K562 (cell line): ENCODE results near the gene KIF5A. TPM values are rescaled to one million over a fixed set of nuclear protein-coding genes. Genes with fewer than 3 reads are reported as not detected.

Source experiments
- ATAC-seq: fragments of 200-7000 bp; cut with Tn5 transposase; 3 replicates; pipeline ENCODE4 v1.9.1; 2020; ENCODE audit warnings: moderate library complexity
- BruUV-seq: library from RNA; stranded (reverse); fragments of 400-500 nt; replicated peaks from 2 replicates; lab custom pipeline; 2021; lab: Mats Ljungman, UMichigan
- CTCF ChIA-PET: fragments of 300-600 bp; formaldehyde crosslinking; extraction: SDS; loops from one replicate; lab custom pipeline; 2021; ENCODE audit warnings: low intra/inter-chr PET ratio; lab: Yijun Ruan, JAX
- POLR2A ChIA-PET: fragments of 300-600, 350-650 bp; sonication (Branson Sonifier 250); formaldehyde crosslinking; extraction: SDS; loops from one replicate; lab custom pipeline; 2021; ENCODE audit warnings: antibody characterized with exemption, inconsistent platforms; lab: Yijun Ruan, JAX
- DNase-seq, 4 experiments: peaks; one replicate each; pipeline versions ENCODE4 v3.0.0 to v3.0.0-alpha.2; 2011 to 2018; ENCODE audit warnings: low spot score in 3 of 4, mixed read lengths in 3 of 4; ENCODE audit errors: extremely low read depth in 1 of 4
- FAIRE-seq: peaks from 2 replicates; lab custom pipeline; 2011; peaks lifted over from hg19 to GRCh38; lab: Jason Lieb, UNC
- H2AFZ ChIP-seq: 2 replicates; pipeline ENCODE4 v1.6.0; 2011; ENCODE audit warnings: low read depth, low read length, control low read depth, inconsistent platforms
- H3K27ac ChIP-seq: fragments of 200-600 bp; 3 replicates; pipeline ENCODE4 v1.8.0; 2011; ENCODE audit warnings: low read depth, mild to moderate bottlenecking, control low read depth, inconsistent platforms, low read length, moderate library complexity, mixed read lengths; ENCODE audit errors: extremely low read depth
- H3K27me3 ChIP-seq, 2 experiments: fragments of 300-600 bp in 1 of 2; 2 replicates in 1 of 2; 3 replicates in 1 of 2; pipeline versions ENCODE4 v1.6.0 to v1.8.0; 2011; ENCODE audit warnings: inconsistent platforms in 2 of 2, low read length in 2 of 2, mild to moderate bottlenecking in 1 of 2, mixed read lengths in 1 of 2, moderate library complexity in 1 of 2; ENCODE audit not compliant: control insufficient read depth in 2 of 2, insufficient read depth in 2 of 2
- H3K36me3 ChIP-seq: fragments of 300-600 bp; 3 replicates; pipeline ENCODE4 v1.8.0; 2011; ENCODE audit warnings: mild to moderate bottlenecking, low read length, inconsistent platforms; ENCODE audit not compliant: control insufficient read depth, insufficient read depth
- H3K4me1 ChIP-seq, 2 experiments: fragments of 200-600 bp in 1 of 2; replicated peaks in 1 of 2; 2 replicates in 1 of 2; 3 replicates in 1 of 2; pipeline versions ENCODE4 v1.5.1 to v1.8.0; 2011; ENCODE audit warnings: inconsistent platforms in 2 of 2, low read length in 2 of 2, mild to moderate bottlenecking in 1 of 2, mixed read lengths in 1 of 2, moderate library complexity in 1 of 2; ENCODE audit not compliant: control insufficient read depth in 2 of 2, insufficient read depth in 2 of 2
- H3K4me2 ChIP-seq: 2 replicates; pipeline ENCODE4 v1.6.1; 2011; ENCODE audit warnings: low read length, control low read depth, inconsistent platforms, mixed read lengths; ENCODE audit not compliant: insufficient read depth
- H3K4me3 ChIP-seq: fragments of 200-600 bp; sonication (generic), shearing (Covaris generic); 2 replicates; pipeline ENCODE4 v1.5.1; 2016; ENCODE audit warnings: control low read depth, inconsistent platforms
- H3K79me2 ChIP-seq: fragments of 200-600 bp; 3 replicates; pipeline ENCODE4 v1.8.0; 2011; ENCODE audit warnings: low read length, inconsistent platforms; ENCODE audit not compliant: control insufficient read depth, insufficient read depth
- H3K9ac ChIP-seq, 2 experiments: 2 replicates each; pipeline versions ENCODE4 v1.6.0 to v1.6.1; 2011; ENCODE audit warnings: low read depth in 2 of 2, low read length in 2 of 2, control low read depth in 1 of 2, inconsistent platforms in 1 of 2, mild to moderate bottlenecking in 1 of 2, mixed read lengths in 1 of 2; ENCODE audit not compliant: insufficient read depth in 1 of 2
- H3K9me1 ChIP-seq: one replicate; pipeline ENCODE4 v1.6.0; 2011; ENCODE audit warnings: inconsistent platforms, mild to moderate bottlenecking, low read length, moderate library complexity; ENCODE audit not compliant: control insufficient read depth, insufficient read depth
- H3K9me3 ChIP-seq: replicated peaks from 2 replicates; pipeline ENCODE4 v1.5.1; 2011; ENCODE audit warnings: low read depth, low read length, inconsistent platforms; ENCODE audit not compliant: control insufficient read depth, insufficient read depth
- H4K20me1 ChIP-seq: replicated peaks from 2 replicates; pipeline ENCODE4 v1.6.1; 2011; ENCODE audit warnings: low read length, inconsistent platforms, mixed read lengths; ENCODE audit not compliant: control insufficient read depth, insufficient read depth
- CHCHD3 ChIP-seq: fragments of 250-450 bp; sonication (Bioruptor Pico); IDR thresholded peaks from 2 replicates; pipeline ENCODE4 v2.1.2; 2022; ENCODE audit warnings: mild to moderate bottlenecking
- ESRRA ChIP-seq: fragments of 450-650 bp; IDR thresholded peaks from 2 replicates; pipeline ENCODE4 v1.6.1; 2014; ENCODE audit warnings: low read depth, mild to moderate bottlenecking, moderate library complexity, borderline replicate concordance
- ETV5 ChIP-seq: sonication (generic); formaldehyde crosslinking; IDR thresholded peaks from 2 replicates; pipeline ENCODE4 v1.4.0; 2020; ENCODE audit warnings: low read depth, mild to moderate bottlenecking, missing genetic modification reagents
- GABPB2 ChIP-seq: fragments of 250-450 bp; sonication (Bioruptor Pico); conservative IDR thresholded peaks from 2 replicates; pipeline ENCODE4 v1.5.1; 2021; ENCODE audit warnings: mild to moderate bottlenecking
- LEF1 ChIP-seq: fragments of 450-650 bp; IDR thresholded peaks from 2 replicates; pipeline ENCODE4 v1.6.1; 2016; ENCODE audit warnings: mild to moderate bottlenecking
- NR2C1 ChIP-seq, 2 experiments: fragments of 450-650 bp; IDR thresholded peaks; 2 replicates each; pipeline ENCODE4 v1.6.1; 2017; ENCODE audit warnings: mild to moderate bottlenecking in 2 of 2, antibody characterized with exemption in 1 of 2, inconsistent platforms in 1 of 2, missing compliant biosample characterization in 1 of 2, missing genetic modification characterization in 1 of 2
- PHF8 ChIP-seq: fragments of 200-600 bp; sonication (generic); IDR thresholded peaks from 2 replicates; pipeline ENCODE4 v1.6.1; 2012; ENCODE audit warnings: mixed run types, mild to moderate bottlenecking, inconsistent platforms, low read length, moderate library complexity, borderline replicate concordance
- RBM22 ChIP-seq: fragments of 200-400 bp; formaldehyde crosslinking; IDR thresholded peaks from 2 replicates; pipeline ENCODE4 v1.6.1; 2018; ENCODE audit warnings: low read length, low read depth; ENCODE audit not compliant: poor library complexity, severe bottlenecking
- RBM39 ChIP-seq: fragments of 200-400 bp; formaldehyde crosslinking; optimal IDR thresholded peaks from 2 replicates; pipeline ENCODE3; 2018; ENCODE audit warnings: low read depth, low read length
- ZNF224 ChIP-seq: sonication (generic); formaldehyde crosslinking; IDR thresholded peaks from 2 replicates; pipeline ENCODE4 v1.8.0; 2022; ENCODE audit warnings: mild to moderate bottlenecking, missing genetic modification reagents
- WGBS: fragments of 100-300 bp; shearing (Covaris generic); methylation state at CpG from one replicate; pipeline ENCODE4 v1.1.6; 2016; ENCODE audit warnings: low coverage, mixed read lengths; ENCODE audit not compliant: insufficient coverage; ENCODE audit errors: missing lambda C conversion rate; 5-methylcytosine and 5-hydroxymethylcytosine counted together
- in situ Hi-C: fragments of 300-500 bp; cut with MboI; formaldehyde crosslinking; loops from 4 replicates; pipeline ENCODE4 v1.15.0; 2018; ENCODE audit warnings: inconsistent platforms, mixed read lengths
- intact Hi-C: fragments of 100-400 bp; cut with micrococcal nuclease; formaldehyde crosslinking; loops from 2 replicates; pipeline ENCODE4 v1.14.2; 2022
- polyA plus RNA-seq, 8 experiments: library from polyadenylated mRNA; depleted of rRNA in 4 of 8; stranded (reverse) in 5 of 8; unstranded in 3 of 8; fragments of >200 nt; fragmentation: Nextera tagmentation in 2 of 8; fragmentation: Illumina TruSeq in 1 of 8; extraction: Ambion mirVana in 2 of 8; extraction: Trizol in 1 of 8; gene quantifications; 2 replicates each; pipeline versions ENCODE4 v1.2.1 to v1.2.3, GENCODE V29; 2011 to 2014; ENCODE audit warnings: inconsistent platforms in 1 of 8, missing spikeins in 1 of 8
- total RNA-seq, 7 experiments: library from RNA; depleted of rRNA in 6 of 7; stranded (reverse); fragments of >200 nt in 6 of 7; fragmentation: Illumina TruSeq in 2 of 7; extraction: Trizol in 2 of 7; gene quantifications; 2 replicates each; pipeline versions ENCODE4 v1.2.1 to v1.2.3, GENCODE V29; 2011 to 2021; ENCODE audit warnings: low replicate concordance in 1 of 7
- TF ChIP-seq, protein P1 (sequence below): fragments of 450-650 bp; formaldehyde crosslinking; IDR thresholded peaks from 2 replicates; pipeline ENCODE4 v1.4.0; 2022; ENCODE audit warnings: mild to moderate bottlenecking, moderate library complexity
- TF ChIP-seq, protein P2 (sequence below): sonication (generic); formaldehyde crosslinking; IDR thresholded peaks from 2 replicates; pipeline ENCODE4 v1.8.1; 2022; ENCODE audit warnings: missing genetic modification reagents
- TF ChIP-seq, protein P3 (sequence below): fragments of 250-450 bp; sonication (Bioruptor Pico); IDR thresholded peaks from 2 replicates; pipeline ENCODE4 v1.4.0; 2020; ENCODE audit warnings: mild to moderate bottlenecking, moderate library complexity

Gene KIF5A
- total and polyA plus RNA-seq, 9 of the 15 experiments (the other 6 are each of a cell fraction or from before 2014, with no cell fraction given) = 3.4 to 17.7 (median 8.0) TPM

DNA sequence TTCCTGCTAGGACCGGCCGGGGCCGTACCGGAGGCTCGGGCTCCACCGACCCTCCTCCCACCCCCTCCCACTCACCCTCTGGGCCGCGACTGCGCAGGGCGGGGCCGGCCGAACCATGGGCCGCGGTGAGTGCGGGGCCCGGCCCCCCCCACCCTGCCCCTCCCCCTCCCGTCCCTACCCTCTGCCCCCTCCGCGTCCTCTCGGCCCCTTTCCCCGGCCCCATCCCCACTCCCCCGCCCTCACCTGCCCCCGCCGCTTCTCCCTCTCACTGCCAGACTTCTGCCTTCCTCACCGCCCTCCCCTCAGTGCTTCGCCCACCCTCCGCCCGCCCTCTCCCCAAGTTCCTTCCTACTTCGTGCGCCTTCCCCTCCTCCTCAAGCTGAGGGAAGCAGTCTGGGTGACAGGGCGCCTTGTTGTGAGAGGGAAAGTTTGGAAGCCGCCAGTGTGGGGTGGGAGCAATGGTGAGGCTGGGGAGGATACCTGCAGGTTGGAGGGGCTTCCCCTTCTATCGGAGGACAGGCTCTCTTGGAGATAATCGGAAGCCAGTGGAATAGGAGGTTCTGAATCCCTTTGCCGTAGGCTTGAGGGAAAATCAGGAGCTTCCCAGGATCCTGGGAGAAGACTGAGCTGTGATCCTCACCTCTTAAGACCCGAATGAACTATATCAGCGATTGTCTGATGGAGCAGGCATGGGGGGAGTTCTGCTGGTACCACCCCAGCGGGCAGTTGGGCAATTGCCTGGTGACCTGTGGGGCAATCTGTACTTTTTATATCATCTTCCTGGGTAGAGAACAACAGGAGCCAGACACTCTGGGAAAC, 26.7 kb upstream of the KIF5A start:
- H4K20me1 ChIP-seq = peaks cover 22% of the 10 kb centered on the region
- H3K9me1 ChIP-seq = no peaks in the 10 kb centered on the region
- intact Hi-C loops = loop anchor here (1.0 to 5.0 kb wide), 5 partner anchors 24 to 214 kb away; partner anchors contain the start of genes AGAP2, DCTN2 and MARS1
- peaks cover 60% of the 10 kb centered on the region for H3K36me3 ChIP-seq
- BruUV-seq = TSS peak; percentile 42
- WGBS = 2% methylated on average over 6 of the region's 38 CpGs
- H3K4me3 ChIP-seq = peak overlapping the region; percentile 77
- ChIA-PET POLR2A (interaction anchor here (1.7 to 10.8 kb wide), 4 partner anchors 8 to 52 kb away, joined by 5 to 225 read pairs (median 16); partner anchors contain the start of gene DCTN2), CTCF (interaction anchor here (0.7 kb wide), 1 partner anchor 12 kb away, joined by 3 read pairs; no protein-coding TSS in a partner anchor)
- H2AFZ ChIP-seq = peak overlapping the region; percentile 54
- DNase-seq (peak in 3 of 4 experiments; percentile 84 to 92 (median 92)), ATAC-seq (peak; percentile 1), FAIRE-seq (no peak)
- H3K27ac ChIP-seq = peak overlapping the region; percentile 96
- no peaks in the 10 kb centered on the region for H3K27me3 ChIP-seq
- peaks cover 34 to 47% of the 10 kb centered on the region in 2 experiments for H3K4me1 ChIP-seq
- peak overlapping the region; percentile 91 for H3K4me2 ChIP-seq
- in situ Hi-C loops = no loop called here
- no peaks in the 10 kb centered on the region for H3K9me3 ChIP-seq
- H3K79me2 ChIP-seq = peaks cover 49% of the 10 kb centered on the region
- H3K9ac ChIP-seq = peak overlapping the region; percentile 94
- TF ChIP-seq LEF1 (no peak), PHF8 (peak; percentile 40; the same call in 1 of the 2 replicates), ZNF224 (CRISPR knock-in tag) (no peak), RBM39 (no peak), ESRRA (no peak), NR2C1 (IDR thresholded peaks at IDR 0.05) (no peak), NR2C1 (tag; IDR thresholded peaks at IDR 0.05) (0 out of 2 replicates have a peak, but pooled peaks have one; percentile 13), RBM22 (no peak), CHCHD3 (no peak), GABPB2 (CRISPR knock-in tag) (no peak), ETV5 (CRISPR knock-in tag) (no peak)
- TF ChIP-seq, protein P1, sequence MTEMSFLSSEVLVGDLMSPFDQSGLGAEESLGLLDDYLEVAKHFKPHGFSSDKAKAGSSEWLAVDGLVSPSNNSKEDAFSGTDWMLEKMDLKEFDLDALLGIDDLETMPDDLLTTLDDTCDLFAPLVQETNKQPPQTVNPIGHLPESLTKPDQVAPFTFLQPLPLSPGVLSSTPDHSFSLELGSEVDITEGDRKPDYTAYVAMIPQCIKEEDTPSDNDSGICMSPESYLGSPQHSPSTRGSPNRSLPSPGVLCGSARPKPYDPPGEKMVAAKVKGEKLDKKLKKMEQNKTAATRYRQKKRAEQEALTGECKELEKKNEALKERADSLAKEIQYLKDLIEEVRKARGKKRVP (CRISPR knock-in tag) = no peak
- TF ChIP-seq, protein P2, sequence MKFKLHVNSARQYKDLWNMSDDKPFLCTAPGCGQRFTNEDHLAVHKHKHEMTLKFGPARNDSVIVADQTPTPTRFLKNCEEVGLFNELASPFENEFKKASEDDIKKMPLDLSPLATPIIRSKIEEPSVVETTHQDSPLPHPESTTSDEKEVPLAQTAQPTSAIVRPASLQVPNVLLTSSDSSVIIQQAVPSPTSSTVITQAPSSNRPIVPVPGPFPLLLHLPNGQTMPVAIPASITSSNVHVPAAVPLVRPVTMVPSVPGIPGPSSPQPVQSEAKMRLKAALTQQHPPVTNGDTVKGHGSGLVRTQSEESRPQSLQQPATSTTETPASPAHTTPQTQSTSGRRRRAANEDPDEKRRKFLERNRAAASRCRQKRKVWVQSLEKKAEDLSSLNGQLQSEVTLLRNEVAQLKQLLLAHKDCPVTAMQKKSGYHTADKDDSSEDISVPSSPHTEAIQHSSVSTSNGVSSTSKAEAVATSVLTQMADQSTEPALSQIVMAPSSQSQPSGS = no peak
- TF ChIP-seq, protein P3, sequence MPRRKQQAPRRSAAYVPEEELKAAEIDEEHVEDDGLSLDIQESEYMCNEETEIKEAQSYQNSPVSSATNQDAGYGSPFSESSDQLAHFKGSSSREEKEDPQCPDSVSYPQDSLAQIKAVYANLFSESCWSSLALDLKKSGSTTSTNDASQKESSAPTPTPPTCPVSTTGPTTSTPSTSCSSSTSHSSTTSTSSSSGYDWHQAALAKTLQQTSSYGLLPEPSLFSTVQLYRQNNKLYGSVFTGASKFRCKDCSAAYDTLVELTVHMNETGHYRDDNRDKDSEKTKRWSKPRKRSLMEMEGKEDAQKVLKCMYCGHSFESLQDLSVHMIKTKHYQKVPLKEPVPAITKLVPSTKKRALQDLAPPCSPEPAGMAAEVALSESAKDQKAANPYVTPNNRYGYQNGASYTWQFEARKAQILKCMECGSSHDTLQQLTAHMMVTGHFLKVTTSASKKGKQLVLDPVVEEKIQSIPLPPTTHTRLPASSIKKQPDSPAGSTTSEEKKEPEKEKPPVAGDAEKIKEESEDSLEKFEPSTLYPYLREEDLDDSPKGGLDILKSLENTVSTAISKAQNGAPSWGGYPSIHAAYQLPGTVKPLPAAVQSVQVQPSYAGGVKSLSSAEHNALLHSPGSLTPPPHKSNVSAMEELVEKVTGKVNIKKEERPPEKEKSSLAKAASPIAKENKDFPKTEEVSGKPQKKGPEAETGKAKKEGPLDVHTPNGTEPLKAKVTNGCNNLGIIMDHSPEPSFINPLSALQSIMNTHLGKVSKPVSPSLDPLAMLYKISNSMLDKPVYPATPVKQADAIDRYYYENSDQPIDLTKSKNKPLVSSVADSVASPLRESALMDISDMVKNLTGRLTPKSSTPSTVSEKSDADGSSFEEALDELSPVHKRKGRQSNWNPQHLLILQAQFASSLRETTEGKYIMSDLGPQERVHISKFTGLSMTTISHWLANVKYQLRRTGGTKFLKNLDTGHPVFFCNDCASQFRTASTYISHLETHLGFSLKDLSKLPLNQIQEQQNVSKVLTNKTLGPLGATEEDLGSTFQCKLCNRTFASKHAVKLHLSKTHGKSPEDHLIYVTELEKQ (CRISPR knock-in tag) = no peak
